Amniotic epithelial cell (primary cell): ENCODE measurements around the gene LRRC1.

ENCODE experiments used
- DNase-seq: peaks from one replicate; pipeline ENCODE4 v3.0.0-alpha.2; 2010; ENCODE audit warnings: low read depth

Gene LRRC1

DNA sequence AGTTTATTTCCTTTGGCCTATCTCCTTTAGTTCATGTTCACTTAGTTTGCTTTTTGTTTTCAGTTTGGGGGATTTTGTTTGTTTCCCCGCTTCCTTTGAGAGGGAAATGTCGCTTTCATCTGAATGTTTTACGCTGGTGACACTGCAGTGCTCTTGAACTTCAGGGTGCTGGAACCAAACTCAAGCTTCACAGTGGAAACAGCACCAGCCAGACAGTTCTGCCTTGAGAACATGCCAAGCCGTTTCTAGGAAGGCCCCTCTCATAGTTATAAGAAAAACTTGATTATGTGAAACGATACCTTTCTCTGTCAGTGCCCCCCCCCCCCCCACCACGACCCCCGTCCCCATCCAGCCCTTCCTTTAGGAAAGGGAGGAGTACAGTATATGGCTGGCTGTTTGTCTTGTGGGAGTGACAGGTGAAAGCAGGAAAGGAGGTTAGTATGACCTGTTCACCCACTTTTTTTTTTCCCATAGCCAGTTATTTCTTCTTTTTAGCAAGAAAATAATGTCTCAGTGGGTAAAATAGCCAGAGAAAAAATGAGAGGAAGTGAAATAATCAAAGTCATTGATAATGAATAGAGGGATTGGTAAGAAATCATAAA lies 130.1 kb downstream of the LRRC1 start:
- DNase-seq = no peak

DNA sequence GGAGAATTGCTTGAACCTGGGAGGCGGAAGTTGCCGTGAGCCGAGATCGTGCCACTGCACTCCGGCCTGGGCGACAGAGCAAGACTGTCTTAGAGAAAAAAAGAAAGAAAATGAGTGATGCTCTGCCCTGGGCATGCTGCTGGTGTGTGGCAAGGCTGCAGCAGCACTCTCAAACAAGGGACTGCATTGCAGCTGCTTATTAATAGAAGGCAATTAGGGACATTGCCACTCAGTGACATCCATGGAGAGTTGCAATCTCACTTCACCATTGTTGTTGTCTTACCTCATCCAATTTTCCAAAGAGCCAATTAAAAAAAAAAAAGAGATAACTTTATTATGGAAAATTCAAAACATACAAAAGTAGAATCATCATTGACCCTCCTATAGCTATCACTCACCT lies 131.1 kb downstream of the LRRC1 start:
- no peak for DNase-seq

DNA sequence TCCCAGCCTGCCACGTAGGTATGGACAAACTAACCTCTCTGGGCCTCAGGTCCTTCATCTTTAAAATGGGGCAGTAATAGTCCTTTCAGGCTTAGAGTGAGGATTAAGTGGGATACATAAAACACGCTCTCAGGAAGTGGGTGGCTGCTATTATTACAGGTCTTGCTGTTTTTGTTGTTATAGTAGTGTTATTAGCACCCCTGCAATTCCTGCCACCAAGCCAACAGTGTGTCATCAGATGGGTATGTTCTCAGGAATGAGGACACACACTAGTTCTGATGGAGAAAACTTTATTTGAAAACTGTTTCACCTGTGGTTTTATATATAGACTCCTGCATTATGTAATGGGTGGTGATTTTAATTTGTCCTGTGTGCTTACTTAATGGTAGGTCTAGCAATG lies 131.7 kb downstream of the LRRC1 start:
- DNase-seq = peak; percentile 67

DNA sequence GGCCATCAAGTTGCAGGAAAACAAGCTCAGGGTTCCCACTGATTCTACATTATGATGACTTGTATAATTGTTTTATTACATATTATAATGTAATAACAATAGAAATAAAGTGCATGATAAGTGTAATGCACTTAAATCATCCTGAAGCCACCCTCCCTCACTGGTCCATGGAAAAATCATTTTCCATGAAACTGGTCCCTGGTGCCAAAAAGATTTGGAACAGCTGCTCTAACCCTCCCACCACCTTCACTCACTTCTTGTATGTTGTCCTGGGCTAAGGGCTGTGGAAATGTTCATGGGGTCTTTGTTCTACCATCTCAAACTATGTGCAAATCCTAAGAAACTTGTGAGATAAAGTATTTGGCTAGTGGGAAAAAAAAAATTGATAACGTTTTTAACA lies 133.8 kb downstream of the LRRC1 start:
- DNase-seq = no peak

DNA sequence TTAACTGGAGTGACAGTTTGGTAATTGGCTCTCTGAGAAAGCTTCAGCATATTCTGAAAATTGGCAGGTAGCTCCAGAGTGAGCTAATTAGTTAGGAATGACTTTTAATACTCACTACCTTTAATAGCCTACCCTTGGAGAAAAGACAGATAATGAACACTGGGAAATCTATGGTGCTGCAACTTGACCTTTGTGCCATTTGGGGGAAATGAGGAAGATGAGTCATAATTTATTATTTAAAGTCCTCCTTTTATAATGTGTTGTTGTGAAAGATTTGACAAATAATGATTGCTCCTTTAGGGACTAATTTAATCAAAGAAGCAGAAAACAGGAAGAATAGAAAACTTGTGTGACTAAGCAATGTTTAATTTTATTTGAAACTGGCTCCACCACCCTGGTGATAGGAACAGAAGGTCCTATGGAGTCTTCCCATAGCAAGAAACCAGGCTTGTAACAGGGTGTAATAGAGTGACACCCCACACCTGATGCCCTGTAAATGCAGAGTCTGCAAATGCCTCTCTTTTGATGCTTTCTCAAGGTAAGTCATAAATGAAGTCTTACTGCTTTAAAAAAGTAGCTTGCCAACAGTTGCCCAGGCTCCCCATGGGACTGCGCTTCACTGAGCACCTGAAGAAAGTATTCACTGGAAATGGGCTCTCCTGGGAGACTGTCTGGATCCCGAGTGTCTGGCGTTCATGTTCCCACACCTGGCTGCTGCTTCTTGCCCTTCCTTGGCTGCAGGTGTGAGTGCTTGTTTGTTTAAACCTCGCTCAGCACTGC lies 134.4 kb downstream of the LRRC1 start:
- peak; percentile 51 for DNase-seq

DNA sequence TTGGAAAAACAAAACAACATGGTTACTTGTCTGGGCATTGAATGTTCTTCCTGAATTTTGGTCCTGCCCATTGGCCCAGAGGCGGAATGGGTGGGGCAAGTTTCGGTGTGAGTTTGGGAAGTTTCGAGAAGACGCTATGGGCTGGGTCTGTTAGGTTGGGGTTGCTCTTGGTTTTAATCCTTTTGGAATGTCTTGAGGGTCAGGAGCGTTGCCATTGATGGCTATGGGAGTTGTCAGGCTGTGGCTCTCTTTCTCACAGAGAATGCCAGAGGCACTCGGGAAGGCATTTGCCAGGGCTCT lies 135.0 kb downstream of the LRRC1 start:
- no peak for DNase-seq

DNA sequence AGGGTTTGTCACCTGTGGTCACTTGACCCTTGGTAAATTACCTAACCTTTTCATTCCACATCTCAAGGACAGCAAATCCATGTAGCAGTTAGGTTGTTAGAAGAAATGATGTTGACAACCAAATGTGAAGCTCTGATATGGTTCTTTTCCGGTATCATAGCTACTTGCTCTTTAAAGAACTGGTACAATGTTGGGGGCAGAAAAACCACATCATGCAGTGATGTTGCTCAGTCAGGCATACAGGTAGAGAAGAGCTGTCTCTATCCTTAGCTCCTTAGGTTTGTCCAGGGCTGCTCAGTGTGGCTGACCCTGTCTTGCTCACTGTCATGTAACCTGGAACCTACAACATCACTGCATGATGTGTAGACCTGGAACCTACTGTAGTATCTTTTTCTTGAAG lies 135.5 kb downstream of the LRRC1 start:
- DNase-seq = no peak

DNA sequence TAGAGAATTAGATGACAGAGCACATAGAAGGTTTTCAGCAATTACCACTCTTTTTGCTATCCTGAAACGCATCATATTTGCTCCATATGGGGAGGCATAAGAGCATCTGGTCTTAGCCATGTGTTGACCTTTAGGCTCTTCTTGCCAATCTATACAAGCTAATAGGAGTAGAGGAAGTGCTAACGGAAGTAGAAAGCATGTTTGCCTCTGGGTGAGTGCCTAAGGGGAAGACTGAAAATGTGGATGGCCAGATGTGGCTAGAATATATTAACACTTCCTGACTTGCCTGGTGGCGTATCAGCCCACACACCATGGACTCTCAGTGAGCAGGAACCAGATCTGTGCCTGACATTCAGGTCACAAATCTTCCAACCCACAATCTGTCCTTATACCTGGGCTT lies 136.3 kb downstream of the LRRC1 start:
- DNase-seq = no peak

DNA sequence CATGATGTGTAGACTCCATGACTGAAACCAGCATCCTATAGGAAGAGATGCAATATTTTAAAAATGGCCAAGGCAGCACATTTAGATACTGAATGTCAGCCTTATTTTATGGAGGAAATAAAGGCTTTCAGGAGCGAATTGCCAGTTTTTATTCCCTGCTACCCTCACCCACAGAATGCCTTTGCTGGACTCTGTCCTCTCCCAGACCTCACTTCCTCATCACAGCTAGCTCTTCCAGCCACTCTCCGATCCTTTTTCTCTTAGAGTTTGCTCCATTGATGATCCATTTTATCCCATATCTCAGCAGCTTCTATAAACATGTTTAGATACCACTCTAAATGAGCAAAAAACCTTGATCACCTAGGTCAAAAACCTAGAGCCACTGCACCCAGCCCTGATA lies 137.7 kb downstream of the LRRC1 start:
- no peak for DNase-seq

DNA sequence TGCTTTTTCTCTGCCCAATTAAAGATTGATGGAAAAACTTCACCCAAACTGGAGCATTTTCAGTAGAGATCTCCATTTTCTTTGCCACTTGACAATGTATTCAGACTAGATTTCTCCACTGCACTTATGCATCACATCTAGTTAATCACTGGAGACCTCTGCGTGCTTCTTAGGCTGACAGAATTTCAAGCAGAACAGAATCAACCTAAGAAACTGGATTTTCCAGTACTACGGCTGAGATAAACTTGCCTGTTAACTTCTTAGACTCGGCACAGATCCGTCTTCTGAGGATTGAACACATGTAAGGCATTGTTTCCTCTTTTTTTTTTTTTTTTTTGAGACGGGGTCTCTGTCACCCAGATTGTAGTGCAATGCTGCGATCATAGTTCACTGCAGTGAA lies 139.2 kb downstream of the LRRC1 start:
- no peak for DNase-seq

DNA sequence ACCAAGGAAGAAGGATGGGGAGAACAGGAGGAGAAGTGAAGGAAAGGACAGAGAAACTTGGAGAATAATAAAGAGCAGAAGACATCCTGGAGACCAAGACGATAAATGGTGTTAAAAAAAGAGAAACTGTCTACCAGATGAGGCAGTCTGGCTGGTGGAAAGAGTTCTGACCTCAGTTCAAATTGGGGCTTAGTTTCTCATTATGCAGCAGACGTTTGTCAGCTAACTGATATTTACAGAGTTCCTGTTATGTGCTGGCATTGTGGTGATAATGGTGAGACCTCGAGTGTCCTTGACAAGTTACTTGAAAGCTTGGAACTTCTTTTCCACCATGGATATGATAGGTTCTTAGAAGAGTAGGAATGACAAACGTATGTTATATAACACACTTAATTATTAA lies 142.7 kb downstream of the LRRC1 start:
- DNase-seq = no peak

DNA sequence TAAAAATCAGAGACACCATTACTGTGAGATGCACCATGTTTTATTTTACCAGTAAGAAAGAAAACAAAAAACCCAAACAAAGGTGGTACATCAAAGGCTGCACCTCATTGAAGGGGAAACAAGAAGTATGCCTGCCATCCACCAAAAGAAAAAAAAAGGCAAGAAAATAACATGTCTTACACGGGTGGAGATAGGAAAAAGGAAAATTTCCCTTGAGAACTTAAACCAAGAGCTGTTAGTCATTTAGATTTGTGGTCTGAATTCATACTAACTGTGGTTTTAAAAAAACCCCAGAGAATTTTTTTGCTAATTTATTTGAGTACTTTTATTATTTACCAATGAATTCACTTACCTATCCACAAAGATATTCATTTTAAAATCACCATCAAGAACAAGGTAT lies 144.0 kb downstream of the LRRC1 start:
- DNase-seq = peak; percentile 86

DNA sequence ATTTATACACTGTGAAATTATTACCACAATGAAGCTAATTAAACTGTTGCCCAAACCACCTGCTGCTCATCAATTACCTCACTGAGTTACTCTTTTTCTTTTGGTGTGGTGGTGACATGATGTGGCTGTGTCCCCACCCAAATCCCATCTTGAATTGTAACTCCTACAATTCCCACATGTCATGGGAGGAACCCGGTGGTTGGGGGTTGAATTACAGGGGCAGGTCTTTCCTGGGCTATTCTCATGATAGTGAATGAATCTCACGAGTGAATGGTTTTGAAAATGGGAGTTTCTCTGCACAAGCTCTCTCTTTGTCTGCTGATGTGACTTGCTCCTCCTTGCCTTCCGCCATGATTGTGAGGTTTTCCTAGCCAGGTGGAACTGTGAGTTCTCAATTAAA lies 145.0 kb downstream of the LRRC1 start:
- no peak for DNase-seq

DNA sequence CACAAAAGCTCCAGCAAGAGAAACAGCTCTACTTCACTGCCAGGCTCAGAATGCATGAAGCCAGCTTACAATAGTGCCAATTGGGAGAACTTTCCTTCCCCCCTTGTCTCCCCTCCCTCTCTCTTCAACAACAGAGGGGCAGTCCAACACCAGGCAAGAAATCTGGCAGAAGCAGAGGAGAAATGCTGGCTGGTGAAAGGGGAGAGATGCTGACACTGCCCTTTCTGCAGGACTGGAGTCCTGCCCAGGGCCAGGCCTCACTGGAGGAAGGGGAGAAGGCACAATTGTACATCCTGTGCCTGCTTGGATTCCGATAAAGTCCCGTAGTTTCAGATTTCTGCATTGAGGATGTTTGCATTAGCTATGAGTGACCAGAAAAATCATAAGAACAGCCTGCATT lies 148.6 kb downstream of the LRRC1 start:
- no peak for DNase-seq

DNA sequence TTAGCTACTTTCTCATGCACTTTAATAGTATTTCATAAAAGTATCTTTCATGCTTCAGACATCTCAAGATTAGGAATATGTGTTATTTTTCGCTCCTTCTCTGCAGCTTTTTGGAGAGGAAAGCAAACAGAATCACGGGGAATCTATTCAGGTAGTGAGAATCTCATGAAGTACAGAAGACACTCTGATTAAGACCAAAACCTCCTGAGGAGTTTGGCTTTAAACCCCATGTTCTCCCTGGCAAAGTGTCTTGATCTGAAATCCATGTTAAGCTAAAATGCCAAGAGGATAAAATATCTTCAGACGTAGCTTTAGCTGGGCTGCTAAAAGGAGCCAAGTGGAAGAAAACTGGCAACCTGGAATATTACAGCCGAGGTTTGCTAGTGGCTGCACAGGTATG lies 149.3 kb downstream of the LRRC1 start:
- DNase-seq = no peak

DNA sequence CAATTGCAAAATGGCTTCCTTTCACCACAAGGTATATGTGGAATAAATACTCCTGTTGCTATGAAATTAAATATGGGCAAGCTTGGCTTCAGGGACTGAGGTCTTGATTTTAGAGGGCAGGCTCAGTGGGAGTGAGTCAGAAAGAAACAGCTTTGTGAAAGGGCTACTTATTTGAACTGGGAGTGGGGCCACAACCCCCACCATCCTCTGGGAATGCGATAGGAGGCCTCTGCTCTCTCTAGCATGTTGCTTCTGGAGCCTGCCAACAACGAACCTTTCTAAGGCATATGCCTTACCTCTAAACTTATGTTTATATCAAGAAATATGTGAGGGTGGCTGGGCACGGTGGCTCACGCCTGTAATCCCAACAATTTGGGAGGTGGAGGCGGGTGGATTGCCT lies 149.7 kb downstream of the LRRC1 start:
- DNase-seq = no peak

DNA sequence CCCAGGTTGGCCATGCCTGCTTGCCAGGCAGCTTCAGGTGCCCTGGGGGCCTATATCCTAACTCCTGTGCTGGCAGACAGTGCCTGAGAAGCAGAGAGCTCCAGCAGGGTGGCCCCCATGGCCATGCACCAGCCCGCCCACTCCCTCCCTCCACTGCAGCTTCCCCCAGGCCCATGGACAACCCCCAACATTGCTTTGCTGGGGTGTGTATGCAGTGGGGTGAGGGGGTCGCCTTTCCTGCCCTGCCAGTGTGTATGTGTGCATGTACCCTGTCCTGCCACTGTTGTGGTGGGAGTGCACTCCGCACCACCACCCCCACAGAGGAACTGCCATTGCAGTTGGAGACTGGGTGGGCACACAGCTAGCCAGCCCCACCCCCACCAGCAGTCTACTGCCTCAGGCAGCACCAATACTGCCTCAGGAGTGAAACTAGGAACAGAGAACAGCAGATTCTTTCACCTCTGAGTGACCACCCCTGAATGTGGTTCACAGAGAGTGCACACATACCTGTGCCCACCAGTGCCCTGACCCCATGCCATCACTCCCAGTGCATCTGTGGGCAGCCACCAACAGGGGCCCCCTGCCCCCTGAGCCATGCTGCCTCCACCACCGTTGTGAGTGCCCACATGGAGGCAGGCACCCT lies 151.1 kb downstream of the LRRC1 start:
- DNase-seq = no peak

DNA sequence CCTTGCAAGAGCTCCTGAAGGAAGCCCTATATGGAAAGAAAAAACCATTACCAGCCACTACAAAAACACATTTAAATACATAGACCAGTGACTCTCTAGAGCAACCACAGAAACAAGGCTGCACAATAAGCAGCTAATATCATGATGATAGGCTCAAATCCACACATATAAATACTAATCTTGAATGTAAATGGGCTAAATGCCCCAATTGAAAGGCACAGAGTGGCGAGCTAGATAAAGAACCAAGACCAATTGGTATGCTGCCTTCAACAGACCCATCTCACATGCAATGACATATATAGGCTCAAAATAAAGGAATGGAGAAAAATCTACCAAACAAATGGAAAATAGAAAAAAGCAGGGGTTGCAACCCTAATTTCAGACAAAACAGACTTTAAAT lies 153.0 kb downstream of the LRRC1 start:
- no peak for DNase-seq

DNA sequence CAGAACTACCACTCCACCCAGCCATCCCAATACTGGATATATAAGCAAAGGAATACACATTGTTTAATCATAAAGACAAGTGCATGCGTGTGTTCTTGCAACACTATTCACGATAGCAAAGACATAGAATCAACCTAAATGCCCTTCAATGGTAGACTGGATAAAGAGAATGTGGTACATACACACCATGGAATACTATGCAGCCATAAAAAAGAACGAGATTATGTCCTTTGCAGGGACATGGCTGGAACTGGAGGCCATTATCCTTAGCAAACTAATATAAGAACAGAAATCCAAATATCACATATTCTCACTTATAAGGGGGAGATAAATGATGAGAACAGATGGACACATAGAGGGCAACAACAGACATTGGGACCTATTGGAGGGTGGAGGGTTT lies 156.6 kb downstream of the LRRC1 start:
- no peak for DNase-seq

DNA sequence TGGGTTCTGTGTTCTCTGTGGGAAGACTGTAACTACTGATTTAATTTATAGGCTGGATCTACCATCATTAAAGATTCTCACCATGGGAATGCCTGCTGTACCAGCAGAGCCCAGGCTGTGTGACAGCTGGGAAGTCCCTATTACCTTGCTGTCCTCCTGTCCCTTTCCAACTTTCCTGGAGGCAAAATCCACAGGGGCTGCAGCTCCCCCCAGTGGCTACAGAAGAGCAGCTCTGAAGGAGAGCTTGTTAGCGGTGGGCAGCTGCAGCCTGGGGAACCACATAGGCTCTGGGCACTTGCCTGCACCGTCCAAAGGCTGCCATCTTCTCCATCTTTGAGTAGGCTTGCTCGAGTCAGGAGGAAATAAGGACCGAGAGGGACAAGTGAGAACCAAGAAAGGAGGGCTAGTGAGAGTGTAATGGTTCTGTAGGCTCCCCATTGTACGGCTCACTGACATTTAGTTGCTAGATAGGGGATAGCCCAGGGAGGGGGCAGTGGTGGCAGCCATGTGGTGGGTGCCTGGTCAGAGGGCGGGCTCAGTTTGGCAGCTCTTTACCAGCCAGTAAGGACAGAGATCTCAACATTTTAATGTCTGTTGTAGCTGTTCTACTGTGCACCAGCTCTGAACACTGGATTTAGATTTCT lies 161.4 kb downstream of the LRRC1 start:
- DNase-seq = peak; percentile 60

DNA sequence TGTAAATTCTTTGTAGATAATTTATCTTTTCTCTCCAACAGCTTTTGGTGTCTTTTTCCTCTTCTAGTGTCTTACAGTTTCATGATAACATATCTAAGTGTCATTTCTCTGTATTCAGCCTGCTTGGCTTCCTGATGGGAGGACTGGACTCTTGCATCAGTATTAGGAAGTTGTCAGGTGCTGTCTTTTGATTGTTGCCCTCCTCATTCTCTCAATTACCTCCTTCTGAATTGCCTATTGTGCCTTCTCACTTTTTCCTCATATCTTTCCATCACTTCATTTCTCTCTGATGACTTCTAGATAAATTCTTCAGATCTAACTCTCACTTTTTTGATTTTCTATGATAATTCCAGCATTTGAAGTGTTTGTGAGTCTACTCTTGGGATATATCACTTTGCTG lies 162.0 kb downstream of the LRRC1 start:
- no peak for DNase-seq

DNA sequence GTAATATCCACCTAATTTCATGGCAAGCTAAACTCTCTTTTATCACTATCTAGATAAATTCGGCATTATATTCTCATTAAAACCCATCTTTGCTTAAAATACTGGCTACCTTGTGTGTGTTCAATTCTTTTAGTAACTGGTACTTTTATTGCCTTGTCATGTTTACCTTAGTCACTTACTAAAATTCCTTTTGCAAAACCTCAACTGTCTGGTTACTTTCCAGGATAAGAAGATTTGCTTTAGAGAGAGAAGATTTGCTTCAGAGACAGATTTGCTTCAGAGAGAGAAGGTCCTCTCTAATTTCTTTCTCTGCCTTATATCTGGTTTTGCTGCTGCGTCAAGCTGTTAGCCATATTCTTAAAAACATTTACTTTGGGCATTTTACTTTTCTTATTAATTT lies 164.9 kb downstream of the LRRC1 start:
- peak; percentile 63 for DNase-seq

DNA sequence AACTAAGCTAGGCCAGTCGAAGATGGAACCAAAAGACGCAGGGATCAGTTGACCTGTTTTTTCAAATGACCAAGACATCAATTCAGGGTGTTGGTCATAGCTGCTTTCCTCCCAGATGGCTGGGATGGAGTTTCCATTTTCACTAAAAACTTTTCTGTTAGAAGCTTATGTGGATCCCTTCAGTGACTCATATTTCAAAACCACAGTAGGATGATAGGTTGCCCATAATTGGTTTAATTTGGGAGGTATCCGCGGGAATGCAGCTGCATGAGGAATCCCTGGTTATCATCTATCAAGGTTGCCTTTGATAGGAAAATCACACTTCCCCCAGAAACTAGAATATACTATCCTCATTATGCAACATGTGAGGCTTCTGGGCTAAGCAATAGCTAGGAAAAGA lies 165.5 kb downstream of the LRRC1 start:
- peak; percentile 95 for DNase-seq
